NCI-H187 (cell line): ENCODE measurements around the gene OR2L3.
"Not testable (repeated sequence)": the region's sequence is repeated elsewhere in the genome, so short reads cannot be mapped to it uniquely, and the experiment has no call there.

Source experiments
- DNase-seq, 2 experiments: peaks; one replicate each; lab custom pipeline; 2025; lab: John Stamatoyannopoulos, UW

OR2L3 gene

GRCh38 chr1:248046536-248046935, at the start of gene OR2L3:
Gene OR2L3 (plus strand): TSS chr1:248046836. CDS start chr1:248060682, 13,846 bp downstream.
- DNase-seq: no peak

GRCh38 chr1:247998811-247999210, 47.8 kb upstream of the OR2L3 start:
- no peak for DNase-seq

- DNase-seq: no peak
Measured at GRCh38 chr1:248000169-248000568, 46.5 kb upstream of the OR2L3 start.

GRCh38 chr1:248007778-248008177, 38.9 kb upstream of the OR2L3 start:
- DNase-seq: no peak

- no peak for DNase-seq
Measured at GRCh38 chr1:248009681-248010080, 37.0 kb upstream of the OR2L3 start.

- no peak for DNase-seq
Measured at GRCh38 chr1:248013229-248013710, 33.4 kb upstream of the OR2L3 start, which contains the start of gene OR2L5. Gene OR2L5 (plus strand): TSS chr1:248013660. CDS start chr1:248021948, 8,288 bp downstream.

GRCh38 chr1:248015803-248016202, 30.8 kb upstream of the OR2L3 start:
- DNase-seq: no peak

GRCh38 chr1:248029770-248030169, 16.9 kb upstream of the OR2L3 start, which contains the start of gene OR2L2:
Gene OR2L2 (plus strand): TSS chr1:248030070. CDS start chr1:248038268, 8,198 bp downstream.
- DNase-seq: no peak

GRCh38 chr1:248045209-248045608, 1.4 kb upstream of the OR2L3 start:
- DNase-seq: no peak

- no peak for DNase-seq
Measured at GRCh38 chr1:248047008-248047407, 372 bp downstream of the OR2L3 start.

- DNase-seq: no peak
Measured at GRCh38 chr1:248054671-248055070, 8.0 kb downstream of the OR2L3 start.

GRCh38 chr1:248055261-248055660, 8.6 kb downstream of the OR2L3 start:
- no peak for DNase-seq

GRCh38 chr1:248065071-248065470, 18.4 kb downstream of the OR2L3 start:
- no peak for DNase-seq

- DNase-seq: no peak
Measured at GRCh38 chr1:248065604-248066003, 19.0 kb downstream of the OR2L3 start.

GRCh38 chr1:248083864-248084263, 37.2 kb downstream of the OR2L3 start:
- DNase-seq: not testable (repeated sequence)

- no peak for DNase-seq
Measured at GRCh38 chr1:248094884-248095283, 48.2 kb downstream of the OR2L3 start, which contains the start of gene OR2L13. Gene OR2L13 (plus strand): TSS chr1:248095184. CDS start chr1:248099376, 4,192 bp downstream.

GRCh38 chr1:248098529-248098928, 51.9 kb downstream of the OR2L3 start:
- DNase-seq: no peak

GRCh38 chr1:248102847-248103246, 56.2 kb downstream of the OR2L3 start:
- no peak for DNase-seq

GRCh38 chr1:248111157-248111556, 64.5 kb downstream of the OR2L3 start:
- no peak for DNase-seq
